ENCODE measurements around the gene CHST13.

Gene CHST13

DNA sequence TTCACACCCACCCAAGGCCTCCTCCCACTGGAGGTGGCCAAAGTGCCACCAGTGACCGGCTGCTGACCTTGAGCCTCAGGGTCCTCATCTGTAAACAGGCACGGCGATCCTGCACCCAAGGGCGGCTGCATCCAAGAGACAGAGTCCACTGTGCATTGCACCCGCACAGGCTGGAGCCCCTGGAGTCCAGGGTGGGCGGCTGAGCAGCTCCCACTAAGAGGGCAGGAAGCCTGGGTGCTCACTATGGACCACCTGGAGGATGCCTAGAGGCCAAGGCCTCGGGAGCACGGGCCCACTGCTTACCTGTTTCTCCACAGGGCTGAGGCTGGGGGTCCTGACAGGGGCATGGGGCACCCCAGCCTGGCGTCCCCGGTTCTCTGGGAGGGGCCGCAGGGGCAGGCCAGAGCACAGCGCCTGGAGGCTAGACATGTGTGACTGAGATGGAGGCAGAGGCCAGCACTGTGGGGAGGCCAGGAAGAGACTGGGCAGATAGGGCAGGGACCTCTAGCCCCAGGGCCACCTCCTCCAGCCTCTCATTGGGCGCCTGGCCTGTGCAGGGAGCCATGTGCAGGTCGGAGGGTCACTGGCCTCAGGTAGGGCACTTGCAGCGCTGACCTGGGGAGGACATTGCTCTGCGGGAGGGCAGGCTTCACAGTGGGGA lies 6.5 kb upstream of the CHST13 start, which contains the start of gene UROC1:
Gene UROC1, minus strand, starts transcription at position 483 of the 661 bp plus-strand sequence. Its CDS starts 54 bp downstream, at position 429.
- H3K27ac ChIP-seq (ENCODE audit: low read length), result no peak within 1 kb of the TSS
- no peaks in the 10 kb centered on the region for H3K27me3 ChIP-seq (ENCODE audit: control insufficient read depth, insufficient read depth, low read length)
- WGBS (ENCODE audit: insufficient coverage, insufficient read length), result no CpG with 5 or more reads among the region's 16 CpGs
- no peak within 1 kb of the TSS for H3K4me3 ChIP-seq (ENCODE audit: low read length)
- H3K9me3 ChIP-seq (ENCODE audit: control insufficient read depth, insufficient read depth, low read length), result no peaks in the 10 kb centered on the region
- no peaks in the 10 kb centered on the region for H3K4me1 ChIP-seq (ENCODE audit: control insufficient read depth, insufficient read depth, low read length)
- H3K36me3 ChIP-seq (ENCODE audit: control insufficient read depth, insufficient read depth, low read length), result no peaks in the 10 kb centered on the region
- DNase-seq (ENCODE audit: low read depth, low spot score), result no peak

DNA sequence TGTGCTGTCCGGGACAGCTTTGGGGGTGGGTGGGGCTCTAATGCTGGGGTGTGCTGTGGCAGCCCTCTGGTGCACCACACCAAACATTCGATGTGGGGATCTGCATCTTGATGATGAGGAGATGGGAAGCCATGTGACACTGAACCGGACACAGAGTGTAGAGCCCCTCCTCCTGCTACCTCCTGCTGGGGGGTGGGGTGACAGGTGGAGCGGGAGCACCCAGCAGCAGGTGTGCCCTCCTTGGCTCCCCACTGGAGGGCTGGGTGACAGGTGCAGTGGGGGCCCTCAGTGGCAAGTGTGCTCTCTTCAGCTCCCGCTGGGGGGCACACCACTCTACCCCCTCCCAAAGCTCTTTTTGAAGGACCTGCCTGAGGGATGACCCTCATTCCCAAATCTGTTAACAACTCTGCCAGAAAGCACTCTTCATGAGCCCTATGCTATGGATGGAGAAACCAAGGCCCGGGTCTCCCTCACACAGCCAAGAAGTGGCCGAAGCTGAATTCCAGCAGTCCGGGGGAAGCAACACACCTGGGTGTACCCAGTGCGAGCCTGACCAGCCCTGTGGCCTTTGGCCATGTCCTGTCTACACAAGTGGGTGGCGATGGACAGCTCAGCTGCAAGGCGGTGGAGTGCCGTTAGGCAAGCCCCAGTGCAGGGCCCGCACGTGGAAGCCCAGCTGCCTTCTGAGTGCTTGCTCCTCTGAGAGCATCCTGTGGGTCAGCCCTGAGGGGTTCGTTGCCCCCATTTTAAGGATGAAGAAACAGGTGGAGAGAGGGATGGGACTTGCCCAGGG lies 5.8 kb upstream of the CHST13 start:
- Histone ChIP-seq H3K9me3 (ENCODE audit: control insufficient read depth, insufficient read depth, low read length) (no peaks in the 10 kb centered on the region), H3K4me1 (ENCODE audit: control insufficient read depth, insufficient read depth, low read length) (no peaks in the 10 kb centered on the region), H3K4me3 (ENCODE audit: low read length) (no peak overlapping the region), H3K27me3 (ENCODE audit: control insufficient read depth, insufficient read depth, low read length) (no peaks in the 10 kb centered on the region), H3K27ac (ENCODE audit: low read length) (no peak overlapping the region), H3K36me3 (ENCODE audit: control insufficient read depth, insufficient read depth, low read length) (no peaks in the 10 kb centered on the region)
- DNase-seq (ENCODE audit: low read depth, low spot score), result no peak
- no CpG with 5 or more reads among the region's 15 CpGs for WGBS (ENCODE audit: insufficient coverage, insufficient read length)

DNA sequence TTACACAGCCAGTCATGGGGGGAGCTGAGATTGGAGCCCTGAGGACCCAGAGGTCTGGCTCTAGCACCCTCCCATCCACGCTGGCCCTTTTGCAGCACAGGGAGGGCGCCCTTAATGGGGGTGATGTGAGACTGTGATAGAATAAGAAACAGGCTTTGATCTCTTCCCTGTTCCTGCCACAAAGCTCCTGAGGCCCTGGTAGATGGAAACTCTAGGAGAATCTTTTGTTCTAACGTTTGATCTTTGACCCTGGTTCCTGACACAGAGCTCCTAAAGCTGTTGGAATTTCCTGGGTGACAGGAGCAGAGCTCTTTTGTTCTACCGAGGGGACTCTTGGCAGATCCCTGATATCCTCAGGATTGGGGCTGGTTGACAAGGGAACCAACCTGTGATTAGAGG lies 5.2 kb upstream of the CHST13 start:
- peaks cover 2% of the 10 kb centered on the region; the same call in 1 of the 2 replicates for H3K4me1 ChIP-seq (ENCODE audit: control insufficient read depth, insufficient read depth, low read length)

DNA sequence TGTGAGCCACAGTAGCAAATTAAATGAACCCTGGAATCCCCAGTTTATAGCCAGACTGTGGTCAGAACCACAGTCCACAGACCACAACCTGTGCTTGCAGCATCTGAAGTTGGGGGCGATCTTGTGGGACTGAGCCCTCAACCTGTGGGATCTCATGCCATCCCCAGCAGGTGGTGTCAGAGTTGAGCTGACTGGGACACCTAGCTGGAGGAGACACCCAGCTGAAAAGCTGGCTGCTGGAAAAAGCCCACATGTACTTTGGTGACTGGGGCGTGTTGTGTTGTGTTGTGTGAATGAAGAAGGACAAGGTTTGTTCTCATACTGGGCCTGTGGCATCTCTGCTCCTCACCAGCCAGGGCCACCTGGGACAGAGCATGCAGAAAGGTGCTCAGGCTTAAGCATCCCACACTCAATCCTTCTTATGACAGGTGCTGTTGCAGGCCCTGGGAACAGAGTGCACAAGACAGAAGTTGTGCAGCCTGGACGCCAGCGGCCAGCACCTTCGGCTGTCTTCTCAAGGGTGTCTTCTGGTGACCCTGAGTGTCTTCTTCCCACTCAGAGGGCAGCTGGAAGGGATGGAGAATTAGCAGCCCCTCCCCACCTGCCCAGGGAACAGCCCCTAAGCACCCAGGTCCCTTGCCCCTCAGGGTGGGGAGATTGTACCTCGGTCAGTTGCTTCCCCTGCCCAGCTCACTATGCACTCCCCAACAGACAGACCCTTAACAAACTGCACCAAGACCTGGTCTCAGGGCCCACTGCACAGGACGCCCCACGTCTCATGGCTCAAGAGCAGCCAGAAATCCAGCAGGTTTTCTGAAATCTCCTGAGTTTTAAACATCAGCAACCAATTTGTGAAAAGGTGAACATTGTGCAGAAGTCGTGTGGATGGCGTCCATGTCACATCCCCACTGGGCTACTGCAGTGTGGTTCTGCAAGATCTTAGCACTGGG lies 4.2 kb upstream of the CHST13 start:
- Histone ChIP-seq H3K4me3 (ENCODE audit: low read length) (no peak overlapping the region), H3K27ac (ENCODE audit: low read length) (no peak overlapping the region), H3K36me3 (ENCODE audit: control insufficient read depth, insufficient read depth, low read length) (no peaks in the 10 kb centered on the region), H3K9me3 (ENCODE audit: control insufficient read depth, insufficient read depth, low read length) (no peaks in the 10 kb centered on the region), H3K4me1 (ENCODE audit: control insufficient read depth, insufficient read depth, low read length) (peaks cover 4% of the 10 kb centered on the region; the same call in 1 of the 2 replicates), H3K27me3 (ENCODE audit: control insufficient read depth, insufficient read depth, low read length) (no peaks in the 10 kb centered on the region; the same call in 1 of the 2 replicates)
- no CpG with 5 or more reads among the region's 10 CpGs for WGBS (ENCODE audit: insufficient coverage, insufficient read length)
- DNase-seq (ENCODE audit: low read depth, low spot score), result no peak

More for the DNA sequence above, 5.2 kb upstream of the CHST13 start:
- no peaks in the 10 kb centered on the region; the same call in 1 of the 2 replicates for H3K27me3 ChIP-seq (ENCODE audit: control insufficient read depth, insufficient read depth, low read length)
- no peak overlapping the region for H3K27ac ChIP-seq (ENCODE audit: low read length)
- no peaks in the 10 kb centered on the region for H3K9me3 ChIP-seq (ENCODE audit: control insufficient read depth, insufficient read depth, low read length)
- no peaks in the 10 kb centered on the region for H3K36me3 ChIP-seq (ENCODE audit: control insufficient read depth, insufficient read depth, low read length)
- H3K4me3 ChIP-seq (ENCODE audit: low read length), result no peak overlapping the region
- WGBS (ENCODE audit: insufficient coverage, insufficient read length), result no CpG with 5 or more reads among the region's 4 CpGs
- DNase-seq (ENCODE audit: low read depth, low spot score), result no peak

DNA sequence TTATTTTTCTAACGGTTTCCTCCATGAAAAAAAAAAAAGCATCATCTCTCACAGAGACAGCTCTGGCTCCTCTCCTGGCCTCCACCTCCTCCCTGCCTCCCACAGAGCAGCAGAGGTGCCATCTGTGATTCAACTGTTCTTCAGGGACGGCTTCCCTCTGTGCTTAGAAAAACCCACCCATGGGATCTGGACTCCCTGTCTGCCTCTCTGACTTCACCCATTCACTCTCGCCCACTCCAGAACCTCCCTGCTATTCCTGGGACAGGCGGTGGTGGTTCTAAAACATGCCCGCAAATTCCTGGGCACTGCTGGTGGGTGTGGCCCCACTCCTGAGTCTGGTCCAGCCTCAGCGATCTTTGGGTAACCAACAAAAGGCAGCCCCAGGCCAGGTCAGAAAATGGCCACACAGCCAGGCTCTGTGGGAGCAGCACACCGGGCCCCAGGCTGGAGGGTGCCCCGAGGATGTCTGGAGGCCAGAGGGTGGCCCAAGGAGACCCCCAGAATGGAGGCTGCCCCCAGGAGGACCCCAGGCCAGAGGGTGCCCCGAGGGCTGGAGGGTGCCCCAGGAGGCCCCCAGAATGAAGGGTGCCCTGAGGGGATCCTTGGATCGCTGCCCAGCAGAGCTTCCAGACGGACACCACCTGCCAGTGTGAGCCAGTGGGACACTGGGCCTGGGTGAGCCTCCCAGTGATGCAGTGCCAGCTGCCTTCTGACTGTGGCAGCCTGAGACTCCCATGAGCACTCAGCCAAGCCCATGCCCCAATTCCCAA lies 2.6 kb upstream of the CHST13 start:
- peaks cover 4% of the 10 kb centered on the region; the same call in 1 of the 2 replicates for H3K4me1 ChIP-seq (ENCODE audit: control insufficient read depth, insufficient read depth, low read length)
- H3K27me3 ChIP-seq (ENCODE audit: control insufficient read depth, insufficient read depth, low read length), result no peaks in the 10 kb centered on the region; the same call in 1 of the 2 replicates
- no peak overlapping the region for H3K27ac ChIP-seq (ENCODE audit: low read length)
- DNase-seq (ENCODE audit: low read depth, low spot score), result no peak
- no peak overlapping the region for H3K4me3 ChIP-seq (ENCODE audit: low read length)
- no peaks in the 10 kb centered on the region for H3K9me3 ChIP-seq (ENCODE audit: control insufficient read depth, insufficient read depth, low read length)
- no peaks in the 10 kb centered on the region for H3K36me3 ChIP-seq (ENCODE audit: control insufficient read depth, insufficient read depth, low read length)
- WGBS (ENCODE audit: insufficient coverage, insufficient read length), result no CpG with 5 or more reads among the region's 11 CpGs

DNA sequence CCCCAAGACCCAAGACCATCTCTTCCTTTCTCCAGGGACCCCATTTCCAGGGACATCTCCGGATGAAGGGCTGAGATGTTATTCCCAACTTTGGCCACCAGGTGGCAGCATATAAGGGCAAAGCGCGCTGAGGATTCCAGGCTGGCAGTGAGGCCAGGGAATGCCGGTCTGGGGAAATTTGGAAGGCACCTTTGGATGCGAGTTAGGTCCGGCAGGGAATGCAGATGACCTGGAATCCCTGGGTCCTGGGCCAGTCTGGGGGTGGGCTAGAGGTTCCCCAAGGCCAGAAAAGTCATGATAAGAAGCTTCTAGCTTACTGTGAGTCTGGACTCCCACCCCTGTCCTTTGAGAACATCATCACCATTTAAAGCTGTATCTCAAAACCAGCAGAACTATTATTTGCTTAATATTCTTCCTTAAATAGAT lies 1.6 kb upstream of the CHST13 start:
- H3K4me3 ChIP-seq (ENCODE audit: low read length), result no peak overlapping the region
- H3K27ac ChIP-seq (ENCODE audit: low read length), result no peak overlapping the region
- H3K27me3 ChIP-seq (ENCODE audit: control insufficient read depth, insufficient read depth, low read length), result no peaks in the 10 kb centered on the region; the same call in 1 of the 2 replicates
- no peak for DNase-seq (ENCODE audit: low read depth, low spot score)
- H3K36me3 ChIP-seq (ENCODE audit: control insufficient read depth, insufficient read depth, low read length), result no peaks in the 10 kb centered on the region
- no peaks in the 10 kb centered on the region for H3K9me3 ChIP-seq (ENCODE audit: control insufficient read depth, insufficient read depth, low read length)
- H3K4me1 ChIP-seq (ENCODE audit: control insufficient read depth, insufficient read depth, low read length), result peaks cover 5% of the 10 kb centered on the region; the same call in 1 of the 2 replicates
- WGBS (ENCODE audit: insufficient coverage, insufficient read length), result no CpG with 5 or more reads among the region's 6 CpGs

DNA sequence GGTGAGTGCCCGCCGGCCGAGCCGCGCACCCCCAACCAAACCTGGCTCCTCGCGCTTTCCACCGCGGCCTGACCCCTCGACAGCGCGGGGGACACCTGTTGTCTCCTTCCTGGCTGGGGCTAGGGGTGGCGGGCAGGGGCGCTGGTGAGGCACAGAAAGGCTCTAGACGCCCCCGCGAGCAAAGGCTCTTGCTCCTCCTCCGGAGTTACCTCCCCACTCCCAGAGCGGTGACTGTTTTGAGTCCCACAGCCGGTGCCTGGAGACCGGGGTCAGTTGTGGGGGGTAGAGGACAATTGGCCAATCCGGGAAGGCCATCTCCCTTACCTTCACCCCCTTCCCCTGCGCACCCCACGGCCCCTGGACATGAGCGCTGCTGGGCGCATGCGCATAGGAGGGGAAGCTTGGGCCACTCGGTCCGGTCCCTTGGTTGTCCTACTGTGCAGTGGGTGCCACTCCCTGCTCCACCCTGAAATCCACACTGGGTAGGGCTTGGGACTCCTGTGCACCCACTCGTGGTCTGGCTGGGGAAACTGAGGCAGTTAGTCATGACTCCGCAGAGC lies 554 bp downstream of the CHST13 start:
- Histone ChIP-seq H3K9me3 (ENCODE audit: control insufficient read depth, insufficient read depth, low read length) (no peaks in the 10 kb centered on the region), H3K27ac (ENCODE audit: low read length) (no peak overlapping the region), H3K4me3 (ENCODE audit: low read length) (peak overlapping the region; percentile 48; the same call in 1 of the 2 replicates), H3K36me3 (ENCODE audit: control insufficient read depth, insufficient read depth, low read length) (no peaks in the 10 kb centered on the region), H3K27me3 (ENCODE audit: control insufficient read depth, insufficient read depth, low read length) (no peaks in the 10 kb centered on the region; the same call in 1 of the 2 replicates), H3K4me1 (ENCODE audit: control insufficient read depth, insufficient read depth, low read length) (peaks cover 5% of the 10 kb centered on the region)
- DNase-seq (ENCODE audit: low read depth, low spot score), result no peak
- no CpG with 5 or more reads among the region's 31 CpGs for WGBS (ENCODE audit: insufficient coverage, insufficient read length)

DNA sequence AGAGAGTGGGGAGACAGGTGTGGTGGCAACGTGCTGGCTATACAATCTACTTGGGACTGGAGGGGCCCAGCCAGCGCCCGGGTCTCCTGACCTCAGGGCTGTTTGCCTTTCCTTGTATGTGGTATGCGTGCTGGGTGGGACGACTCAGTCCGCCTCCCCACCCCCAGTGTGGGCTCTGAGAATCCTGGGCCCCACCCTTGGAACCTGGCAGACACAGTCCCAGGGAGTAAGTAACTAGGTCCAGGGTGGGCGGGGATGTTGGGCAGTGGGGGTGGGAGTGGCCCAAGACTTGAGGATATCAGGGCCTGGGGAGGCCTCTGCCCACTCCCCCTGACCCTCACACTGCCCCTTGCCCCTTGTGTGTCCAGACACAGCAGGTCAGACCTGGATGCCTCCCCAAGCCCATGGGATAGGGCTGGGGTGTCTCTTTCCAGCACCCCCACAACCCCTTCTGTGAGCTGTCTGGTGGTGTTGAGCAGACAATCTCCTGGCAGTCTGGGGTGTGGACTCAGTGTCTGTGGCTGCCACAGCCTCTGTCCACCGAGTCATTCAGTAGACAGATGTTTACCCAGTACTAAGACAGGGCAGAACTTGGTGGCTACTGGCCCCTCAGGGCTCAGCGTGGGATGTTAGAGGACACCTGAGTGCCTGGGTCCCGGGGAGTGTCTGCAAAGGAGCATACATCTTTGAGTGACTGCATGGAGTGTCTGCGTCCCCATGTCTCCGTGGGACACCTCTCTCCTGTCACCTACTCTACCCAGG lies 1.3 kb downstream of the CHST13 start:
- no CpG with 5 or more reads among the region's 12 CpGs for WGBS (ENCODE audit: insufficient coverage, insufficient read length)
- Histone ChIP-seq H3K27me3 (ENCODE audit: control insufficient read depth, insufficient read depth, low read length) (no peaks in the 10 kb centered on the region; the same call in 1 of the 2 replicates), H3K36me3 (ENCODE audit: control insufficient read depth, insufficient read depth, low read length) (no peaks in the 10 kb centered on the region), H3K9me3 (ENCODE audit: control insufficient read depth, insufficient read depth, low read length) (no peaks in the 10 kb centered on the region), H3K27ac (ENCODE audit: low read length) (no peak overlapping the region), H3K4me1 (ENCODE audit: control insufficient read depth, insufficient read depth, low read length) (peaks cover 5% of the 10 kb centered on the region), H3K4me3 (ENCODE audit: low read length) (no peak overlapping the region)
- DNase-seq (ENCODE audit: low read depth, low spot score), result no peak

Data from iPS DF 6.9 (cell line).